ENCODE measurements around the gene SLC39A13. TPM values are rescaled to one million over a fixed set of nuclear protein-coding genes. Genes with fewer than 3 reads are reported as not detected.
A peak's percentile ranks its signal among the peaks of the same experiment; 100 is the strongest.

The SLC39A13 gene
- total and polyA plus RNA-seq, 2 donors from 2014 or later, result 80.6 to 93.2 TPM

DNA sequence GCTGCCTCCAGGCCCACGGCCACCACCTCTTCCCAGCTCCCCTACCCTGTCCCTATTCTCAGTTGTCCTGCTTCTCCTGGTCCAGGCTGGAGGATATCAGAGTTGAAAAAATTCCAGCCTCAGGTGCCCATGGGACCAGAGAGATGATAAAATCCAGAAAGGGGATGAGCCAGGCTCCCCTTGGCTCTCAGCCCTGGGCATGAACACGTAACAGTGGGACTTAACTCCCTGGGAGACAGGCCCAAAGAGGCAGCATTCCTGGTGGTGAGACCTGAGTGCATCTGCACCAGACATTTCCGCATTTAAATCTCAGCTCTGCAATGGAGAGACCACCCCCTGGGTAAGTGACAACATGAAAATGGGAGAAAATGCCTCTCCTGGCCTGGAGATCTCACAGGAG lies 10.4 kb upstream of the SLC39A13 start:
- H3K27me3 ChIP-seq (ENCODE audit: control insufficient read depth, insufficient read depth, low read length), result no peaks in the 10 kb centered on the region
- TF ChIP-seq, protein P1, sequence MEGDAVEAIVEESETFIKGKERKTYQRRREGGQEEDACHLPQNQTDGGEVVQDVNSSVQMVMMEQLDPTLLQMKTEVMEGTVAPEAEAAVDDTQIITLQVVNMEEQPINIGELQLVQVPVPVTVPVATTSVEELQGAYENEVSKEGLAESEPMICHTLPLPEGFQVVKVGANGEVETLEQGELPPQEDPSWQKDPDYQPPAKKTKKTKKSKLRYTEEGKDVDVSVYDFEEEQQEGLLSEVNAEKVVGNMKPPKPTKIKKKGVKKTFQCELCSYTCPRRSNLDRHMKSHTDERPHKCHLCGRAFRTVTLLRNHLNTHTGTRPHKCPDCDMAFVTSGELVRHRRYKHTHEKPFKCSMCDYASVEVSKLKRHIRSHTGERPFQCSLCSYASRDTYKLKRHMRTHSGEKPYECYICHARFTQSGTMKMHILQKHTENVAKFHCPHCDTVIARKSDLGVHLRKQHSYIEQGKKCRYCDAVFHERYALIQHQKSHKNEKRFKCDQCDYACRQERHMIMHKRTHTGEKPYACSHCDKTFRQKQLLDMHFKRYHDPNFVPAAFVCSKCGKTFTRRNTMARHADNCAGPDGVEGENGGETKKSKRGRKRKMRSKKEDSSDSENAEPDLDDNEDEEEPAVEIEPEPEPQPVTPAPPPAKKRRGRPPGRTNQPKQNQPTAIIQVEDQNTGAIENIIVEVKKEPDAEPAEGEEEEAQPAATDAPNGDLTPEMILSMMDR (IDR thresholded peaks at IDR 0.05; ENCODE audit: borderline replicate concordance, extremely low read depth, insufficient read depth), result no peak
- DNase-seq, result peak in 1 of 5 donors; percentile 30
- H3K27ac ChIP-seq (ENCODE audit: low read depth in 2 of 2, low read length in 2 of 2), result no peak overlapping the region
- intact Hi-C loops (cut with DNase I), result no loop called here
- H3K4me1 ChIP-seq (ENCODE audit: control insufficient read depth in 2 of 3, insufficient read depth in 2 of 3, low read depth in 1 of 3, low read length in 3 of 3), result peaks cover 0 to 10% (median 0%) of the 10 kb centered on the region in 3 donors
- H3K36me3 ChIP-seq (ENCODE audit: control insufficient read depth in 2 of 3, insufficient read depth in 3 of 3, low read length in 3 of 3), result no peaks in the 10 kb centered on the region
- no peak overlapping the region for H3K9ac ChIP-seq (ENCODE audit: low read length in 3 of 3)
- no peak overlapping the region for H3K4me3 ChIP-seq (ENCODE audit: low read length in 3 of 3)
- no peaks in the 10 kb centered on the region for H3K9me3 ChIP-seq (ENCODE audit: control insufficient read depth in 2 of 3, insufficient read depth in 1 of 3, low read length in 3 of 3)
- FAIRE-seq, result no peak

DNA sequence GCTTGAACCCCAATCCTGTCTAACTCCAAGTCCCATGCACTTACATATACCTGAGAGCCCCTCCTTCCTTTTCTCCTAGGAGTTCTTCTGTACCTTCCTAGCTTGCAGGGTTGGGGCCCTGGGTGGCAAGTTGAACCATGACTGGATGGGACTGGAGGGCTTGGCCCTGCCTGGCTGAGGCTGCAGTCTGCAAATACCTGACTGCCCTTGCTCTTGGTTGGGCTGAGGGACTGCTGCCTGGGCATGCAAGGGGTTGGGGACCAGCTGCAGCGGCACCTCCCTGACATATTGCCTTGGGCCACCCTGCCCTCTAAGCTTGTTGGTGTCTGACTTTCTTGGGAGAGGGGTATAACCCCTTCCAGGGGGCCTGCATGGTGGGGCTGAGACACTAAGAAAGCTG lies 9.8 kb upstream of the SLC39A13 start:
- intact Hi-C loops (cut with DNase I), result no loop called here
- Histone ChIP-seq H3K27ac (ENCODE audit: low read depth in 2 of 2, low read length in 2 of 2) (no peak overlapping the region), H3K36me3 (ENCODE audit: control insufficient read depth in 2 of 3, insufficient read depth in 3 of 3, low read length in 3 of 3) (no peaks in the 10 kb centered on the region), H3K9ac (ENCODE audit: low read length in 3 of 3) (no peak overlapping the region), H3K4me1 (ENCODE audit: control insufficient read depth in 2 of 3, insufficient read depth in 2 of 3, low read depth in 1 of 3, low read length in 3 of 3) (peaks cover 0 to 10% (median 0%) of the 10 kb centered on the region in 3 donors), H3K27me3 (ENCODE audit: control insufficient read depth, insufficient read depth, low read length) (no peaks in the 10 kb centered on the region), H3K4me3 (ENCODE audit: low read length in 3 of 3) (no peak overlapping the region), H3K9me3 (ENCODE audit: control insufficient read depth in 2 of 3, insufficient read depth in 1 of 3, low read length in 3 of 3) (no peaks in the 10 kb centered on the region)
- peak in 1 of 5 donors; percentile 65 for DNase-seq
- TF ChIP-seq, protein P1 (IDR thresholded peaks at IDR 0.05; ENCODE audit: borderline replicate concordance, extremely low read depth, insufficient read depth), result no peak
- no peak for FAIRE-seq

DNA sequence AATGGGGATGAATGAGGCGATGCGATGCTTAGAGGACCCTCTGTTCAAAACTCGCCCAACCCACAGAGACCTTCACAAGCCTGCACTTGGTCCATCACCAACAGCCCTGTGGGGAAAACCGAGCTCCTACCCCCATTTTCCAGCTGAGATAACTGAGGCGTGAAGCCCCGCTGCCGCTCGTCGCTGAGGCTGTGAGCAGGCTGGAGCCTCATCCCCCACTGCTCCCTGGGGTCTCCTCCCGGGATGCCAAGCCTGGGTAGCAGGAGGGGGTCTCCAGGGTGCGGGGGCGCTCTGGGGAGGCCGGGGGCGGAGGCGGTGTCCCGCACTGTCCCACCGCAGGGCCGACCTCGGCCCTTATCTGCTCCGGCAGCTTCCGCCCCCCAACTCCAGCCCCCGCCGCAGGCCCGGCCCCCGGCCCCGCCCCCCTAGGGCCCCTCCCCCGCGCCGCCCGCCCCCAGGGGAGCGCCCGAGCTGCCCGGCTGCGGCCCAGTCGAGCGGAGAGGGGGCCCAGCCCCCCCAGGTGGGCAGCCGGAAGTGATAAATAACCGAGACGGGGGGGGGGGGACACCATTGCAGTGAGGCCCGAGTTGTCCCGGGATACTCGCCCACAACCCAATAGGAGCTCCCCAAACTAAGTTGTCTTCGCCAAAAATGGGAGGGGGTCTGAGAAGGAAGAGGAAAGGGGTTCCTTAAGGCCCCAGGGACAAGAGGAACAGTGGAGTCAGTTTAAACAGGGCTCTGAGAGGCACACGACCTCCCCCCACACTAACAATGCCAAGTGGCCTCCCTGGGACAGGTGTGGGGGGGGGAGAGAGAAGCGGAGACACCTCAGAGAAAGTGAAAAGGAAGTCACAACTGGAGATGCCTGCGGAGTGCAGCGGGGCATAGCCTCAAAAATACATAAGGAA lies 8.3 kb upstream of the SLC39A13 start:
- Histone ChIP-seq H3K27me3 (ENCODE audit: control insufficient read depth, insufficient read depth, low read length) (no peaks in the 10 kb centered on the region), H3K4me3 (ENCODE audit: low read length in 3 of 3) (peak overlapping the region; percentile 52 to 64 (median 63)), H3K27ac (ENCODE audit: low read depth in 2 of 2, low read length in 2 of 2) (peak overlapping the region; percentile 30 to 82), H3K9ac (ENCODE audit: low read length in 3 of 3) (peak overlapping the region; percentile 7 to 78 (median 59)), H3K36me3 (ENCODE audit: control insufficient read depth in 2 of 3, insufficient read depth in 3 of 3, low read length in 3 of 3) (no peaks in the 10 kb centered on the region), H3K4me1 (ENCODE audit: control insufficient read depth in 2 of 3, insufficient read depth in 2 of 3, low read depth in 1 of 3, low read length in 3 of 3) (peaks cover 0 to 7% (median 0%) of the 10 kb centered on the region in 3 donors), H3K9me3 (ENCODE audit: control insufficient read depth in 2 of 3, insufficient read depth in 1 of 3, low read length in 3 of 3) (no peaks in the 10 kb centered on the region)
- TF ChIP-seq, protein P1 (IDR thresholded peaks at IDR 0.05; ENCODE audit: borderline replicate concordance, extremely low read depth, insufficient read depth), result no peak
- FAIRE-seq, result no peak
- peak; percentile 60 to 82 (median 76) for DNase-seq
- intact Hi-C loops (cut with DNase I), result no loop called here

All from kidney (tissue), 14 donors.